MM.1S (cell line): ENCODE results near the gene ZSCAN5A.

Experiments used
- EZH2 ChIP-seq: fragments of 300-600 bp; sonication (generic); optimal IDR thresholded peaks from 2 replicates; pipeline ENCODE3; 2017; ENCODE audit warnings: low read depth, mild to moderate bottlenecking, antibody characterized with exemption, low read length, mixed read lengths
- TF ChIP-seq, protein P1 (sequence below): fragments of 300-600 bp; sonication (generic); IDR thresholded peaks from 2 replicates; pipeline ENCODE4 v1.5.1; 2016; ENCODE audit warnings: antibody characterized with exemption, low read length, mixed read lengths

GRCh38 chr19:56351208-56351607, 36.6 kb upstream of the ZSCAN5A start:
- no peak for TF ChIP-seq EZH2
- TF ChIP-seq, protein P1, sequence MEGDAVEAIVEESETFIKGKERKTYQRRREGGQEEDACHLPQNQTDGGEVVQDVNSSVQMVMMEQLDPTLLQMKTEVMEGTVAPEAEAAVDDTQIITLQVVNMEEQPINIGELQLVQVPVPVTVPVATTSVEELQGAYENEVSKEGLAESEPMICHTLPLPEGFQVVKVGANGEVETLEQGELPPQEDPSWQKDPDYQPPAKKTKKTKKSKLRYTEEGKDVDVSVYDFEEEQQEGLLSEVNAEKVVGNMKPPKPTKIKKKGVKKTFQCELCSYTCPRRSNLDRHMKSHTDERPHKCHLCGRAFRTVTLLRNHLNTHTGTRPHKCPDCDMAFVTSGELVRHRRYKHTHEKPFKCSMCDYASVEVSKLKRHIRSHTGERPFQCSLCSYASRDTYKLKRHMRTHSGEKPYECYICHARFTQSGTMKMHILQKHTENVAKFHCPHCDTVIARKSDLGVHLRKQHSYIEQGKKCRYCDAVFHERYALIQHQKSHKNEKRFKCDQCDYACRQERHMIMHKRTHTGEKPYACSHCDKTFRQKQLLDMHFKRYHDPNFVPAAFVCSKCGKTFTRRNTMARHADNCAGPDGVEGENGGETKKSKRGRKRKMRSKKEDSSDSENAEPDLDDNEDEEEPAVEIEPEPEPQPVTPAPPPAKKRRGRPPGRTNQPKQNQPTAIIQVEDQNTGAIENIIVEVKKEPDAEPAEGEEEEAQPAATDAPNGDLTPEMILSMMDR: no peak
